HG03097 (cell line): ENCODE data around the gene WWP2.

Experiments used
- ATAC-seq: cut with Tn5 transposase; IDR thresholded peaks from one replicate; pipeline ENCODE4 v1.9.1; 2021; ENCODE audit not compliant: unreplicated experiment, low FRiP score

Gene WWP2

DNA sequence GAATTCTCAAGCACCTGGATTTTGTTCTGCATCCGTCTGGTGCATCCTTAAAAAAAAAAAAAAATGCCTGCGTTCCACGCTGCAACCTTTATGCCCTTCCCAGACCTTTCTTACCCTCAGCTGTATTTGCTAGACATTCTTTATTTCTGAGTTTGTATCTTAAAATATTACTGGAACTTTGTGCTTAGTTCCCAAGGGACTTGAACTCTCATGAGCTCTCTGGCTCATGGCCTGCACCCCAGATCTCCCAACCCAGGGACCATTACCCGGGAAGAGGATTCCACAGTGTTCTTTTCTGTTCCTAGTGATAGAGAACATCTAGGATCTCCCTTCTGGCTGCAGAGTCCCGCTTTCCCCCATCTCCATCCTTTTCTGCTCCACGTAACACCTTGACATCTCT, 160.1 kb downstream of the WWP2 start:
- ATAC-seq, result no peak

GRCh38 chr16:69924041-69924775, 162.1 kb downstream of the WWP2 start:
- ATAC-seq, result no peak

- no peak for ATAC-seq
These were observed 162.7 kb downstream of the WWP2 start for GRCh38 chr16:69924777-69925191.

DNA sequence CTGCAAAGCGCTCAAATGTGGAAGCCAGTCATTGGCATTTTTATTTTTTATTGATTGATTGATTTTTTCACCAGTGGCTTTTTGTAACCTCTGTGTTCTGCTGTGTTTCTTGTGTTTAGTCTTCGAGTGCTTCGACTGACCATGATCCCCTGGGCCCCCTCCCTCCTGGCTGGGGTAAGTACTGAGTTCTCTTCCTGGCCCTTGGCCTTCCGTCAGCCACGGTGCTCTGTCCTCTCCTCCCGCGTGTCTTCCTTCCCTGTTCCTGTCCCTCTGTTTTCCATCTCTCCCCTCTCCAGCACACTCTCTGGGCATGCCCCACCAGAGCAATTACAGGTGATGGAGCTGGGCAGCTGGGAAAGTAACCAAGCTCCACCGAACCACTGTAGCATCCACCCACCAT, 163.2 kb downstream of the WWP2 start:
- no peak for ATAC-seq

DNA sequence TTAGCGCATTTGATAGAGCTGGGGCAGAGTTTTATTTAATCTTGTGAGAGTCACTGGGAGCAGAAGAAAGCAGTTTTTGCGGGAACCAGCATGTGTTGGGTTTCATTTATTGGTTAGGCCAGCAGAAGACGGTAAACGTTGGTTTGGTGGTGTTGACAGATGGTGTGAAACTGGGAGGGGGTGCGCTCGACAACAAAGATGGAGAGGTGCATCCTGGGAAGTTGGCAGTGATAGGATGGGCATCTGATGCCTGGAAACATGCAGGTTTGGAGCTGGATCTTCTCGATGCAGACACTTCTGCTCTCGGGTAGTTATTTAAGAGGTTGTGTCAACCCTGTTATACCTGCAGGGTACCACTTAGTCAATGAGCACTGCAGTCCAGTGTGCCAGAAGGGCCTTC, 164.1 kb downstream of the WWP2 start:
- no peak for ATAC-seq

GRCh38 chr16:69927056-69927757, 165.1 kb downstream of the WWP2 start:
- ATAC-seq, result no peak

GRCh38 chr16:69928856-69929400, 166.8 kb downstream of the WWP2 start:
- ATAC-seq, result no peak

DNA sequence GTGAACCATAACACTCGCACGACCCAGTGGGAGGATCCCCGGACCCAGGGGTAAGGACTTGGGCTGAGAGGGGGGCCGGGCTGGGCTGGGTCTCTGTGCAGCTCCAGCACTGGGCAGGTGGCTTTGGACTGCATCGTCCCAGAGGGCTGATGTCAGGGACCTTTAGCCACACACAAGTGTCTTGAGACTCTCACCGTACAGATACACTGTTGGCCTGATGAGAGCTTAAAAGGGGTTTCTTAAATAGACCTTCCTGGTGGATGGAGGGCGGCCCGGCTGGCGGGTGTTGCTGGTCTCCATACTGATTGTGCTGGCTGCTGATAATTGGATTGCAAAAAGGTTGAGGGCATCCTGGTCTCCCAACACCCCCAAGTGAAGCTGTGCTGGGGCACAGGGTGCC, 167.3 kb downstream of the WWP2 start:
- no peak for ATAC-seq

- no peak for ATAC-seq
These were observed 168.1 kb downstream of the WWP2 start for GRCh38 chr16:69930117-69930776.

GRCh38 chr16:69931631-69932030, 169.5 kb downstream of the WWP2 start:
- ATAC-seq, result no peak

- ATAC-seq, result no peak
These were observed 170.1 kb downstream of the WWP2 start for GRCh38 chr16:69932228-69932627.

DNA sequence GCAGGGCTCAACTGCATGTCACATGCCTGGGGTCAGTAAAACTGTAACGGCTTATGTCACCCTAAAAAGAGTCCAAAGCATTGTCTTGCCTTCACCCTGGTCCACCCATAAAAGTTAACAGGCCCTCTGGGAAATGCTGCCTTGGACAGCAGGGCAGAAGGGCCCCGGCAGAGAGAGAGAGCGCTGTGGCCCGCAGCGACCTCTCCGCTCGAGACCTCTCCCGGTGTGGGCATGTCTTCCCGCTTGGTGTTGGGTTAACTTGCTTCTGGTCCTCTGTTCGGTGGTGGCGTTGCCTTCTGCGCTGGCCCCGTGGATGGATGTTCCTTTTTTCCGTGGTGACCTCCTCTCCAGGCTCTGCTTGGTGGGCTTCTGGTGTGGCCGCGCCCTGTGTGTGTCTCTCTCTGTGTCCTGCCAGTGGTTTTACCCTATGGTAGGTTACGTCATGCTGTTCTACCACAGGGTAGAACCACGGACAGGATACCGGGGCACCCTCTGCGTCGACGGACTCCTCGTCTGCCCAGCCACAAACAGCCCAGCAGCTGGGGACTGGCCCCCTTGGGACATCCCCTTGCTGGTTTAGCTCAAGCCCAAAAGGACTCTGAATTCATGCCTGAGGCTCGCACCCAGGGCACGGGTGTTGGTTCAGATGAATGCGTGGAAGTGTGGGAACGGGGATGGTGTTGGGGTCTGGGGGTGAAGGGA, 170.7 kb downstream of the WWP2 start:
- no peak for ATAC-seq

- ATAC-seq, result no peak
These were observed 171.9 kb downstream of the WWP2 start for GRCh38 chr16:69934044-69934443.

- no peak for ATAC-seq
These were observed 172.6 kb downstream of the WWP2 start for GRCh38 chr16:69934751-69935150.

DNA sequence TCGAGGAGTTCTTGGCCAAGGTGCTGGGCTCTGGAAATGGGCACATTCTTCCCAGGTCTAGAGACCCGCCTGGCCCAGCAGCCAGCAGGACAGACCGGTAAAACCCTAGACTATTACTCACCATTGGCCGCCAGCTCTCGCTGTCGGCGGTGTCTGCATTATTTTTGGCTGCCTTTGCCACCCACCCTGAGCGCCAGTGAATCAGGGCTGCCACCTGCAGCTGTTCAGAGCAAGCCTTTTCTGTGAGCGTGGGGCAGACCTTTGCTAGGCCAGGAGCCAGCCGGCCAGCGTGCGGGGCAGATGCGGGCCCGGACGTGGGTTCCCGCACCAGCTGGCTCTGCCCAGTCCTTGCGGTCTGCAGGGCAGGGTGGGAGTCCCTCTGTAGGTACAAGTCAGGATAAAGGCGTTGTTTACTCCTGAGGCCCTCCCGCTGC, 173.2 kb downstream of the WWP2 start:
- no peak for ATAC-seq

GRCh38 chr16:69935740-69936139, 173.6 kb downstream of the WWP2 start:
- no peak for ATAC-seq

DNA sequence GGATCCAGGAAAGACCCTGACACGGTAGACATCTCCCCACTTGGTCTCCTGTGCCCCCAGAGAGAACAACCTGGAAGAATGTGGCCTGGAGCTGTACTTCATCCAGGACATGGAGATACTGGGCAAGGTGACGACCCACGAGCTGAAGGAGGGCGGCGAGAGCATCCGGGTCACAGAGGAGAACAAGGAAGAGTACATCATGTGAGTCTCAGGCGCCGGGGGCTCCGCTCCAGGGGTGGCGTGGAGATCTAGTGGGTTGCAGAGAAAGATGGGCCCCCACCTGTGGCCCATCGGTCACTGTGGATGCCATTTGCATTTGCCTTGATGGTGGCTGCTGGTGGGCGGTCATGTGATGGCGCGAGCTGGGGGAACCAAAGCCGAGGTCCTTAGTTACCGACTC, 174.1 kb downstream of the WWP2 start:
- no peak for ATAC-seq

DNA sequence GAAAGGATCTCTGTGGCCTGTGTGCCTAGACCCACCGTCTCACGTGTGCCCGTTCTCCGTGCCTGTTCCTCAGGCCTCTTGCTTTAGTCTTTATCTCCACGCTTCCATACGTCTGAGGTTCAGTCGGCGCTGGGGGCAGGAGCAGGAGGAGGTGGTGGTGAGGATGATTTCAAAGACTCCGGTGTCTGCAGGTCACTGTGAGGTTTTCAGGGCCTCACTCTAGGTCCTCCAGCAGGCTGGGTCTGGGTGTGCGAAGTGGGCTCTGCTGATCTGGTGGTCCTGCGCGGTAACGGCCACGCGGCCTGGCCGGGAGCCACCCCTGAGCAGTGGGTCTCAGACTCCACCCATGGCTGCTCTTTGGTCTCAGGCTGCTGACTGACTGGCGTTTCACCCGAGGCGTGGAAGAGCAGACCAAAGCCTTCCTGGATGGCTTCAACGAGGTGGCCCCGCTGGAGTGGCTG, 174.6 kb downstream of the WWP2 start:
- no peak for ATAC-seq

GRCh38 chr16:69937465-69937951, 175.4 kb downstream of the WWP2 start:
- ATAC-seq, result no peak

- no peak for ATAC-seq
These were observed 177.1 kb downstream of the WWP2 start for GRCh38 chr16:69938981-69939820.
